ENCODE results near the gene SAMM50.

Gene SAMM50

DNA sequence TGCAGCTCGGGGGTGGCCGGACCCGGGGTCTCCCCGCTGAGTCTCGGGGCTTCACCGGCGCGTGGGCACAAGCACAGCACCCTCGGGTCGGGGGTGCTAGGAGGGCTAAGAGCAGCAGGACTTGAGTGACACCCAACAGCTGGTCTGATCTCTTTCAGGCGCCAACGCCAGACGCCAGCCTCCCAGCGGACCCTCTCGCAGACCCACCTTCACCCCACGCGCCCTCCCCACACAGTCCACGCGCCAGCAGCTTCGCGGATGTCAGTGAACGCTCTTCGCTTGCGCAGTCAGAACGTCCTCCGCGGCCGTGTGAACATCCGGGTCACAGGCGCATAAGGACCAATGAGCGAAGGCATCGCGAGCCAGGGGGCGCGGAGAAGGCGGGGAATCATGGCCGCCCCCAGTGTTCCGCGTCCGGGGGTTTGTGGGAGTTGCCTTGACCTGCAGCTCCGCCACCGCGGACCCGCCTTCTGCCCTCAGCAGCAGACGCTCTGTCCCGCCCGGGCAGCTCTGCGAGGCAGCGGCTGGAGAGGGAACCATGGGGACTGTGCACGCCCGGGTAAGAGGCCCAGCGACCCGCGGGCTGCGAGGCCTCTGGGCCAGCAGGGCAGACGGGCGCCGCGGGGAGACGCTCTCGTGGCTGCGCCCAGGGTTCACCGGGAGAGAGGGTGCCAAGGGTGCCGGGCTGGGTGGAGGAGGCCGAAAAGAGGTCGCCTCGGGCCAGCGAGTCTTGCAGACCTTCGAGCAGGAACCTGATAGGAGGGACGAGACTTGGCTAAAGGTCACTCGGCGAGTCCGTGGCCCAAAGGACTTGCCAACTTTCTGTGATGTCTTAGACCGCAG lies at the start of gene SAMM50:
TSS of gene SAMM50 (plus strand) at position 403 of the 843 bp plus-strand sequence. CDS start at position 539, 136 bp downstream.
- DNase-seq: peak; percentile 80

- DNase-seq: no peak
These were observed 49.6 kb upstream of the SAMM50 start for GRCh38 chr22:43905681-43906080.

DNA sequence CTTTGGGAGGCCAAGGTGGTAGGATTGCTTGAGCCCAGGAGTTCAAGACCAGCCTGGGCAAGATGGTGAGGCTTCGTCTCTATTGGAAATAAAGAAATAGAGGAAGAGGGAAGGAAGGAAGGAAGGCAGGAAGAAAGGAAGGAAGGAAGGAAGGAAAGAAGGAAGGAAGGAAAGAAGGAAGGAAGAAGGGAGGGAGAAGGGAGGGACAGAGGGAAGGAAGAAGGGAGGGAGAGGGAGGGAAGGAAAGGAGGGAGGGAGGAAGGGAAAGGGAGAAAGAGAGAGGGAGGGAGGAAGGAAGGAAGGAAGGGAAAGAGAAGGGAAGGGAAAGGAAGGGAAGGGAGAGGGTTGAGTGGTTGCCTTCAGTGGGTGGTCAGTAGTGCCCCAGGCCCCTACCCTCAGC lies 45.5 kb upstream of the SAMM50 start:
- DNase-seq: no peak

DNA sequence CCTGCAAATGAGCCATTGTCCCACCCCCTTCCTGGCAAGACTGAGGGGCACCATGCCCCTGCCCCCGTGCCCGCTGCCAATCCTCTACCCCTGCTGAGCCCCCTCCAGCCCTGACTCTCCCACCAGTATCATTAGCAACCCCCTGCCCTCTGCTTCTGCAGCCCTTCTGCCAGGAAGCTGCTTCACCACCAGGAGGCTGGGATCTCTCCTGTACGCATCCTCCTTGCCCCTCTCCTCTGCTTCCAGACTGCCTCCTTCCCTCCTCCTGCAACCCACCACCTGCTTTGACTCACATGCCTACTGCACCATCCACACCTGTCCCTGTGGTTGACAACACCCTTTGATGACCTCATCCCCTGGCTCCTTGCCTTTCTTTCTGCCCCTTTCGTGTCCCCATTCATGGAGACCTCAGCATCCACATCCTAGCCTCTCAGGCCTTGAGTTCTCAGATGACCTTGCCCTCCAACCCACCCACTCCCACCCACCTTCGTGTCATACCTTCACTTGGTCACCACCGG lies 45.0 kb upstream of the SAMM50 start:
- no peak for DNase-seq

DNA sequence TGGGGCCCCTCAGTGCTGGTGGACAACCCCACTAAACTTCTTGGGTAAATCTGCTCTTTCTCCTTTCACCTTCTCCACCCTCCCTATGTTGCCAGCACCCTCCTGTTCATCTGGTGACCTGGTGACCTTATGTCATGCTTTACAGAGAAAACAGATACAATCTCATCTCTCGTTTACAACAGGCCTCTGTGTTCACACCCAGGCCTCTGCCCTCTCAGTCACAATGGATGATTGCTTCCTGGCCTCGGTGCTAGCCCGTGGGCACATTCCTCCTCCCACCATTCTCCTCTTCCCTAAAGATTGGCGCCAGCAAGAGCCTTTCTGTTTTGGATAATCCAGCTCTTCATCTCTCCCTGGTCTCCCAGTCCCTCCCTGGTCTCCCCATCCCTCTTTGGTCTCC lies 43.9 kb upstream of the SAMM50 start:
- DNase-seq: no peak

- DNase-seq: no peak
These were observed 37.7 kb upstream of the SAMM50 start for GRCh38 chr22:43917521-43917920.

- no peak for DNase-seq
These were observed 35.9 kb upstream of the SAMM50 start for GRCh38 chr22:43919106-43919973.

GRCh38 chr22:43921370-43921769 lies 33.9 kb upstream of the SAMM50 start:
- no peak for DNase-seq

DNA sequence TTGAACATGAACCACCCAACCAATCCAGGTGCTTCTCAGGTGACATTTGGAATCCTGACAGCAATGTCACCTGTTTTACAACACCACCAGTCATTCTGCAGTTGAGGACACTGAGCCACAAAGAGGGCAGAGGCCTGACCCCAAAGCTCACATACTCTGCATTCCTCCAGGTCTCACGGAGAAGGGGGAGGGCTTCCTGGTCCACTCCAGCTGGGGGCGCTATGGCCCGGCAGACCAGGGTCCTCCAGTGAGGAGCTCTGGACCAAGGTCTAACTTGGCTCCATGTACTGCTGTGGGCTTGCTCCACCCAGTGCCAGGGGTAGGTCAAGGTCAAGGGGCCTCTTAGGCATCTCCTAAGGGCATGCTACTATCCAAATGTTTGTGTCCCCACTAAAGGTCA lies 33.1 kb upstream of the SAMM50 start:
- DNase-seq: no peak

DNA sequence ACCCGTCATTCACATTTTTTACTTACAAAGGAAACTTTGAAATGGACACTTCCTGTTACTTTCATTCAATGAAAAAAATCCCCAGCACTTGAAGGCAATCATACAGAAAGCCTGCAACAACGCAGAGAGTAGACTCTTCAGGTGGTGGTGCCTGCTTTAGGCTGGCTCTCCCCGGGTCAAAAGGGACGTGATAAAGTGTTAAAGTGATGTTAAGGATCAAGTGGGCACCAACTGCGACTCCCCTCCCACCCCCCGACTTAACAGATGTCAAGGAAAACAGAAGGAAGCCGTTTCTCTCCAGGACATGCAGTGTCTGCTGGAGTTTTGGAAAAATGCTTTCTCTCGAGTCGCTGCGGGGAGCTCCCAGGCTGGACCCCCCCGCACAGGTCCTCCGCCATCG lies 32.1 kb upstream of the SAMM50 start:
- no peak for DNase-seq

- peak; percentile 71 for DNase-seq
These were observed 31.4 kb upstream of the SAMM50 start, which contains the start of gene PNPLA3 for GRCh38 chr22:43923631-43924464. Gene PNPLA3, plus strand, starts transcription at chr22:43923805. Its CDS starts 107 bp downstream, at chr22:43923912.

DNA sequence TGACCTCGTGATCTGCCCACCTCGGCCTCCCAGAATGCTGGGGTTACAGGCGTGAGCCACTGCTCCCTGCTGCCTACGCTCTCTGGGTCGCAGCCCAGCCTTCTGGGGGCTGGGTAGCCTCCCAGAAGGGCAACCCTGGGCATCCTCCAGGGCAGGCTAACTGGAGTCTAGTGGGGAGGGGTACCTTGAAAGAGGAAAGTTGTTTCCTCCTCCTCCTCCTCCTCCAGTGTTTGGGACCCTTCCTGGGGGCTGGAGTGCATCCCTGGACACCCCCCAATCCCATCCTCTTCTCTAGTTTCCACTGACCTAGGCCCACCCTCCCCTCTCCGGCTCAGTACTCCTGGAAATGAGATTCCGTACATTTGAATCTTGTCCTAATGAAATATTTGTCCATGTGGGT lies 30.4 kb upstream of the SAMM50 start:
- DNase-seq: no peak

GRCh38 chr22:43925433-43926348 lies 29.6 kb upstream of the SAMM50 start:
- no peak for DNase-seq

DNA sequence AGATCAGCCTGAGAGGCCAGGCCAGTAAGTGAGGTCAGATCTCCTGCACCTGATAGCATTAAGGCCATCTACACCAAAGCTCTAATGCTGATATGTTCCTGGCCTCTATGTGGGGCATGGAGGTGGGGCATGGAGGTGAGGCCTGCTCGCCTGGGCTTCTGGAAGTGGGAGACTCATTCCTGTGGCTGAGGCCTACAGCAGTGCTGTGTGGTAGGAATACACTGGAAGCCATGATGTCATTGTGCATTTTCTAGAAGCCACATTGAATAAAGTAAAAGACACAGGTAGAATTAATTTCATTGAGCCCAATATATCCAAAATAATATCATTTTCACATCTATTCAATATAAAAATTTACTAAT lies 28.9 kb upstream of the SAMM50 start:
- DNase-seq: no peak

- no peak for DNase-seq
These were observed 26.8 kb upstream of the SAMM50 start for GRCh38 chr22:43928468-43928867.

GRCh38 chr22:43928908-43929307 lies 26.3 kb upstream of the SAMM50 start:
- no peak for DNase-seq

GRCh38 chr22:43931771-43932170 lies 23.5 kb upstream of the SAMM50 start:
- DNase-seq: no peak

DNA sequence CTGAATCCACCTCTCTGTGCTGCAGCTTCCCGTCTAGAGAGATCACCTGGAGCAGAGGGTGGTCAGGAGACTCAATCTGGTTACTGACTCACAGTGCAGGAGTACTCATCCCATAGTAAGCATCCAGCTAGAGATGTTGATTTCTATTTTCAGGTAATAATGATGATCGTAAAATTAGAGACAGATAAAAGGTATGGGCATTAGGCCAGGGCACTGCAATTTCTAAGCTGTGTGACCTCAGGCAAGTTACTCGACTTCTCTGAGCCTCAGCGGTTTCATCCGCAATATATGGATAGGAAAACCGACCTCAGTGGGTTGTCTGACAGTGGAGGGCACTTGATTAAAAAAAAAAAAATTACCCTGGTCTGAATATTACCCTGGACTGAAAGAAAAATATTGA lies 13.8 kb upstream of the SAMM50 start:
- DNase-seq: no peak

DNA sequence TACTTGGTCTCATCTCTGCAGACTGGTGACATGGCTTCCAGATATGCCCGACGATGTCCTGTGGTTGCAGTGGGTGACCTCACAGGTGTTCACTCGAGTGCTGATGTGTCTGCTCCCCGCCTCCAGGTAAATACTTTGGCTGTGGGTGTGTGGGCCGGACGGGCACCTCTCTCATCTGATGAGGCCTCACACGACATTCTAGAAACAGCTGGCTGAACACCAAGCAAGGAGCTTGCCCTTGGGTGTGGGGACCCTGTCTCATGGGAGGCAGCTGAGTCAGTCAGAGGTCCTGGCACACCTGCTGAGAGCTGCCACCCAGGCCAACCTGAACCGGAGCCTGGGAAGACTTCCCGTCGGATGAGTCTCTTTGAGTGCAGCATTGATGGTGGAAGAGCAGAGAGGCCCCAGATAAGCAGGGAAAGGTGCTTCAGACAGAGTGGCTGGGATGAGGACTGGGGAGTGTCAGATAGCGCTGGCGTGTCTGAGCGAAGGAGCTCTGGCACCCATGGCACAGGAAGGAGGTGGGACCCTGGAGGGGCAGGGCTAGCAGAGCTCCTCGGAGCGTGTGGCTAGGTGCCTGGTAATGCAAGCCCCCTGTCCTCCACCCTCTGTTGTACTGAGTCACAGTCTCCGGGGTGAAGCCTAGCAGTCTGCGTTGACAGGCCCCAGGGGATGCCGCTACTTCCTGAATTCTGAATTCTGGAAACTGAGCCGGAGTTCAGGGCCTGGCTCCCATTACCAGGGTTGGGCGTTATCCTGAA lies 10.4 kb upstream of the SAMM50 start:
- DNase-seq: no peak

GRCh38 chr22:43945632-43946383 lies 9.4 kb upstream of the SAMM50 start:
- no peak for DNase-seq
